PFSK-1 (cell line): ENCODE data around the gene HMGCS1.

Experiments
- FOXP2 ChIP-seq: optimal IDR thresholded peaks from 2 replicates; pipeline ENCODE3; 2011; ENCODE audit warnings: borderline replicate concordance, control low read depth, inconsistent platforms; ENCODE audit not compliant: insufficient read depth; ENCODE audit errors: extremely low read length, extremely low read depth
- POLR2AphosphoS5 ChIP-seq: IDR thresholded peaks from 2 replicates; pipeline ENCODE4 v1.6.1; 2012; ENCODE audit warnings: low read depth, mild to moderate bottlenecking, control low read depth, low read length, moderate library complexity
- REST ChIP-seq, 2 experiments: IDR thresholded peaks; 2 replicates each; pipeline versions ENCODE4 v1.6.1 to v1.8.0; 2011 to 2012; ENCODE audit warnings: low read depth in 2 of 2, low read length in 2 of 2, control low read depth in 1 of 2, inconsistent platforms in 1 of 2, mild to moderate bottlenecking in 1 of 2, moderate library complexity in 1 of 2; ENCODE audit not compliant: insufficient read depth in 1 of 2
- SIN3A ChIP-seq: IDR thresholded peaks from 2 replicates; pipeline ENCODE4 v1.6.1; 2012; ENCODE audit warnings: mild to moderate bottlenecking, low read length, moderate library complexity, borderline replicate concordance; ENCODE audit not compliant: insufficient read depth
- TAF1 ChIP-seq: IDR thresholded peaks from 2 replicates; pipeline ENCODE4 v1.6.1; 2012; ENCODE audit warnings: low read length, control low read depth, borderline replicate concordance; ENCODE audit not compliant: insufficient read depth

The HMGCS1 gene

GRCh38 chr5:43354774-43355173, 41.6 kb upstream of the HMGCS1 start:
- TF ChIP-seq FOXP2 (no peak), SIN3A (no peak), POLR2AphosphoS5 (no peak), REST (IDR thresholded peaks at IDR 0.05; ENCODE audit: insufficient read depth in 1 of 2, low read depth in 2 of 2, low read length in 2 of 2) (no peak), TAF1 (no peak)

GRCh38 chr5:43353668-43354067, 40.5 kb upstream of the HMGCS1 start:
- TF ChIP-seq TAF1, result no peak
- no peak for TF ChIP-seq POLR2AphosphoS5
- no peak for TF ChIP-seq SIN3A
- TF ChIP-seq FOXP2, result no peak
- no peak for TF ChIP-seq REST (IDR thresholded peaks at IDR 0.05; ENCODE audit: insufficient read depth in 1 of 2, low read depth in 2 of 2, low read length in 2 of 2)

GRCh38 chr5:43352915-43353314, 39.7 kb upstream of the HMGCS1 start:
- TF ChIP-seq FOXP2 (no peak), REST (IDR thresholded peaks at IDR 0.05; ENCODE audit: insufficient read depth in 1 of 2, low read depth in 2 of 2, low read length in 2 of 2) (no peak), TAF1 (no peak), POLR2AphosphoS5 (no peak), SIN3A (no peak)

GRCh38 chr5:43352131-43352530, 38.9 kb upstream of the HMGCS1 start:
- no peak for TF ChIP-seq SIN3A

- TF ChIP-seq FOXP2 (no peak), POLR2AphosphoS5 (no peak), SIN3A (no peak), TAF1 (no peak), REST (IDR thresholded peaks at IDR 0.05; ENCODE audit: insufficient read depth in 1 of 2, low read depth in 2 of 2, low read length in 2 of 2) (no peak)
Measured at GRCh38 chr5:43348861-43349363, 35.7 kb upstream of the HMGCS1 start.
